Measurements from ENCODE around the gene SLC16A5.

SLC16A5 gene

DNA sequence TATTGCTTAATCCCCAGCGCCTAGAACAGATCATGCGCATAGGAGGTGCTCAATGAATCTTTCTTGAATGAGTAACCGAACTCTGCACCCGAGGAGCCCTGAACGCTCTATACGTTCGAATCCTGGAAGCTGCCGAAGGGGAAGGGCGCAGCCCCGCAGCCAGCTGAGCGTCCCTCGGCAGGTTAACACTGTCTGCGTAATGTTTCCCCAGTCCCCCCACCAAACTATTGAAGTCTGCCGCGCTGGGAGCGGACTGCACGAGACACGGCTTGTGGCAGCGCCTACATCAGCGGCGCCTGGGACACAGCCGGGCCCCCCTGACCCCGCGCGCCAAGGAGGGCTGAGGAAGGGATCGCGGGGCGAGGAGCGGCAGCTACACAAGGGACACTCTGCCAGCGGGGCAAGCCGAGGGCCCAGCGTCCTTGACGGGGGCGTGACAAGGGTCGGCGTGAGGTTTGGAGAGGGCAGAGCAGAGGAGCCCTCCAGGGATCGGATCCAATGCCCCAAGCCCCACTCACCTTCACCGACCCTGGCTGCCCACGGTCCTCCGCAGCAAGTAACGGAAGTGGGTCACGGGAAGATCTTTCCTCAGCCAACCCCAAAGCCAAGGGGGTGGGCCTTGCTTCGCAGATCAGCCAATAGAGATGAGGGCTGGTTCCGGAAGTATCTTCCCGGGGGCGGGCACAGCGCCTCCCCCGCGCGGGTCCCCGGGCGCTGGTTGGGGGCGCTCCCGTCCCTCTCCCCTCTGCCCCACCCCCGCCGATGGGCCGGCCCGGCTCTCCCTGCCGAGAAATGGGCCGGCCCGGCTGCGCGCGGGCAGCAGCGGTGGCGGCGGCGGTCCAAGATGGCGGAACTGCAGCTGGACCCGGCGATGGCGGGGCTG is 41.1 kb upstream of the SLC16A5 start, which contains the start of the genes ATP5PD and KCTD2:
Gene ATP5PD, minus strand, starts transcription at position 563 of the 883 bp plus-strand sequence. CDS start 4,319 bp downstream, outside the sequence.
Gene KCTD2, plus strand, starts transcription at position 819 of the 883 bp plus-strand sequence. Its CDS starts 26 bp downstream, at position 845.
- TF ChIP-seq EGR1 (IDR thresholded peaks at IDR 0.05), result peak; percentile 91
- TF ChIP-seq CREB1 (IDR thresholded peaks at IDR 0.05; ENCODE audit: low read depth), result peak; percentile 54; the same call in 1 of the 2 replicates
- TF ChIP-seq, protein P1, sequence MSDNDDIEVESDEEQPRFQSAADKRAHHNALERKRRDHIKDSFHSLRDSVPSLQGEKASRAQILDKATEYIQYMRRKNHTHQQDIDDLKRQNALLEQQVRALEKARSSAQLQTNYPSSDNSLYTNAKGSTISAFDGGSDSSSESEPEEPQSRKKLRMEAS (IDR thresholded peaks at IDR 0.05), result peak; percentile 58
- TF ChIP-seq TCF12 (IDR thresholded peaks at IDR 0.05; ENCODE audit: low read depth), result peak; percentile 17; the same call in 1 of the 2 replicates
- 0 out of 2 replicates have a peak, but pooled peaks have one; percentile 9 for TF ChIP-seq EP300 (IDR thresholded peaks at IDR 0.05; ENCODE audit: borderline replicate concordance)
- peak; percentile 57 for TF ChIP-seq CEBPB (IDR thresholded peaks at IDR 0.05)
- TF ChIP-seq RAD21 (IDR thresholded peaks at IDR 0.05; ENCODE audit: low read depth), result no peak
- TF ChIP-seq YY1 (IDR thresholded peaks at IDR 0.05; ENCODE audit: low read depth), result peak; percentile 93
- TF ChIP-seq, protein P2, sequence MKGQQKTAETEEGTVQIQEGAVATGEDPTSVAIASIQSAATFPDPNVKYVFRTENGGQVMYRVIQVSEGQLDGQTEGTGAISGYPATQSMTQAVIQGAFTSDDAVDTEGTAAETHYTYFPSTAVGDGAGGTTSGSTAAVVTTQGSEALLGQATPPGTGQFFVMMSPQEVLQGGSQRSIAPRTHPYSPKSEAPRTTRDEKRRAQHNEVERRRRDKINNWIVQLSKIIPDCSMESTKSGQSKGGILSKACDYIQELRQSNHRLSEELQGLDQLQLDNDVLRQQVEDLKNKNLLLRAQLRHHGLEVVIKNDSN (IDR thresholded peaks at IDR 0.05), result no peak; the same call in 1 of the 2 replicates
- no peak for TF ChIP-seq NFIC (IDR thresholded peaks at IDR 0.05)
- peak; percentile 62; the same call in 1 of the 2 replicates for TF ChIP-seq ZBTB7A (IDR thresholded peaks at IDR 0.05; ENCODE audit: low read depth)
- TF ChIP-seq TAF1 (IDR thresholded peaks at IDR 0.05; ENCODE audit: low read depth), result peak; percentile 83

DNA sequence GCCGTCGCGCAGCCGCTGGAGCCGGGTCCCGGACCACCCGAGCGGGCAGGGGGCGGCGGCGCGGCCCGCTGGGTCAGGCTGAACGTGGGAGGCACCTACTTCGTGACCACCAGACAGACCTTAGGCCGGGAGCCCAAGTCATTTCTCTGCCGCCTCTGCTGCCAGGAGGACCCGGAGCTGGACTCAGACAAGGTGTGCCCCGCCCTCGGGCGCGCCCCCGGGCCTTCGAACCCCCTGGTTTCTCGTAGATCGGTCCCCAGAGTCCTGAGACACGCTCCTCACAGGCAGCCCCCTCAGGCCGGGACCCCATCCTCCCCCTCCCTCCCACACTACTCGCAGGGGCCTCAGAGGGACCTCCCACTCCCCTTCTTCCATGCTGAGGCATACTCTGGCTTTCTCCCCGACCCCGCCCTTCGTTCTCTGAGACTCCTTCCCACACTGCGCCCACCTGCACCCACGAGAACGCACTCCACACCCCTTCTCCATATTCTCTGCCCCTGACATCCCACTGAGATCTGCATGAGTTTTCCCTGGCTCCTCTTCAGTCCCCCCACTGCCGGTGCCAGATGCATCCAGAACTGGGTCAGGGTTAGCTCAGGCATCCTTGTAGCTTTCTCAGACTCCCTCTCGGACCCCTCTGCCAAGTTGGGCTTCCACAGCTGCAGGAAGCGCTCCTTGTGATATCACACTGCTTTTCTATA is 40.2 kb upstream of the SLC16A5 start:
- no peak for TF ChIP-seq CREB1 (IDR thresholded peaks at IDR 0.05; ENCODE audit: low read depth)
- TF ChIP-seq ZBTB7A (IDR thresholded peaks at IDR 0.05; ENCODE audit: low read depth), result peak; percentile 48; the same call in 1 of the 2 replicates
- TF ChIP-seq TAF1 (IDR thresholded peaks at IDR 0.05; ENCODE audit: low read depth), result no peak
- TF ChIP-seq RAD21 (IDR thresholded peaks at IDR 0.05; ENCODE audit: low read depth), result no peak

DNA sequence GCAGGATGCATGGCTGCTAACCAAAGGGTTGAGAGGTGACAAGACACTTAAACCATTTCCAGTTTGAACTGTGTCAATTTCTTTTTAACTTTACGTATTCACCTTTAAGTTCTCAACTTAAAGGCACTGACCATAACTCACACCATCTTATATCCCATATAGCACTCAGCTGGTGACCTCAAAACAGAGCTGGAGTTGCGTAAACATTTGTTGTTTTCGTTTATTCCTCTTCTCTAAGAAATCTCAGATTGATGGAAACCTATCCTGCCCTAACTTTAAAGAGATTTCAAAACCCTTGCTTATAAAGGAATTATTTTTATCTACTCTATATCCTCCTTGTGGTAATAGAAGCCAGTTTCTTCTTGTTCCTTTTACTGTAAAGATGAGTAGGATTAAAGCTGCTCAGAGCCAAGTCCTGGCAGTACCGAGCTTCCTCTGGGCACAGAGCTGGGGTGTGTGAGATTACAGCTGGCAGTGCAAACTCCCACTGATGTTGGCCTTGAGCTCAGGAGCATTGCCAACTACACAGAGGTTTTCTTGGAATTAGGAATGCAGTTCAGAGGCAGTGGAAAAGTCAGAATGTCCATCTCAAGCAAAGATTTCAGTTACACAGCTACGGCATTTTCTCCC is 39.4 kb upstream of the SLC16A5 start:
- TF ChIP-seq CEBPB (IDR thresholded peaks at IDR 0.05) (0 out of 2 replicates have a peak, but pooled peaks have one; percentile 3), NFIC (IDR thresholded peaks at IDR 0.05) (no peak)
- TF ChIP-seq, protein P3, sequence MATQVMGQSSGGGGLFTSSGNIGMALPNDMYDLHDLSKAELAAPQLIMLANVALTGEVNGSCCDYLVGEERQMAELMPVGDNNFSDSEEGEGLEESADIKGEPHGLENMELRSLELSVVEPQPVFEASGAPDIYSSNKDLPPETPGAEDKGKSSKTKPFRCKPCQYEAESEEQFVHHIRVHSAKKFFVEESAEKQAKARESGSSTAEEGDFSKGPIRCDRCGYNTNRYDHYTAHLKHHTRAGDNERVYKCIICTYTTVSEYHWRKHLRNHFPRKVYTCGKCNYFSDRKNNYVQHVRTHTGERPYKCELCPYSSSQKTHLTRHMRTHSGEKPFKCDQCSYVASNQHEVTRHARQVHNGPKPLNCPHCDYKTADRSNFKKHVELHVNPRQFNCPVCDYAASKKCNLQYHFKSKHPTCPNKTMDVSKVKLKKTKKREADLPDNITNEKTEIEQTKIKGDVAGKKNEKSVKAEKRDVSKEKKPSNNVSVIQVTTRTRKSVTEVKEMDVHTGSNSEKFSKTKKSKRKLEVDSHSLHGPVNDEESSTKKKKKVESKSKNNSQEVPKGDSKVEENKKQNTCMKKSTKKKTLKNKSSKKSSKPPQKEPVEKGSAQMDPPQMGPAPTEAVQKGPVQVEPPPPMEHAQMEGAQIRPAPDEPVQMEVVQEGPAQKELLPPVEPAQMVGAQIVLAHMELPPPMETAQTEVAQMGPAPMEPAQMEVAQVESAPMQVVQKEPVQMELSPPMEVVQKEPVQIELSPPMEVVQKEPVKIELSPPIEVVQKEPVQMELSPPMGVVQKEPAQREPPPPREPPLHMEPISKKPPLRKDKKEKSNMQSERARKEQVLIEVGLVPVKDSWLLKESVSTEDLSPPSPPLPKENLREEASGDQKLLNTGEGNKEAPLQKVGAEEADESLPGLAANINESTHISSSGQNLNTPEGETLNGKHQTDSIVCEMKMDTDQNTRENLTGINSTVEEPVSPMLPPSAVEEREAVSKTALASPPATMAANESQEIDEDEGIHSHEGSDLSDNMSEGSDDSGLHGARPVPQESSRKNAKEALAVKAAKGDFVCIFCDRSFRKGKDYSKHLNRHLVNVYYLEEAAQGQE (IDR thresholded peaks at IDR 0.05; ENCODE audit: low read depth), result no peak

DNA sequence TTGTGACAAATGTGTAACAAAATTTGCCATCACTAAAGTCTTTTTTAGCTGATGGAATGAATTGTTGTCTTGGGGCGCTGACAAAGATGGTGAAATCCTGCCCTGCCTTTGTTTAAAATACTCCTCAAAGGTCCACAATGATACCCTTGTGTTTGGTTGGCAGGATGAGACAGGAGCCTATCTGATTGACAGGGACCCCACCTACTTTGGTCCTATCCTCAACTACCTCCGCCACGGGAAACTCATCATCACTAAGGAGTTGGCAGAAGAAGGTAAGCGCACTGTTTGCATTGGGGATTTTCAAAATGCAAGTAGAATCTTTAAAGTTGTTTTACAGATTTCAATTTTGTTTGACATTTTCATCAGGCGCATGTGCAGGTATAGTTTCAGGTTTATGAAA is 38.7 kb upstream of the SLC16A5 start:
- TF ChIP-seq NFIC (IDR thresholded peaks at IDR 0.05) (no peak), TCF12 (IDR thresholded peaks at IDR 0.05; ENCODE audit: low read depth) (no peak), CREB1 (IDR thresholded peaks at IDR 0.05; ENCODE audit: low read depth) (no peak), ZBTB7A (IDR thresholded peaks at IDR 0.05; ENCODE audit: low read depth) (no peak), TAF1 (IDR thresholded peaks at IDR 0.05; ENCODE audit: low read depth) (no peak), FOXM1 (IDR thresholded peaks at IDR 0.05; ENCODE audit: borderline replicate concordance, low read depth) (no peak), RAD21 (IDR thresholded peaks at IDR 0.05; ENCODE audit: low read depth) (no peak)

DNA sequence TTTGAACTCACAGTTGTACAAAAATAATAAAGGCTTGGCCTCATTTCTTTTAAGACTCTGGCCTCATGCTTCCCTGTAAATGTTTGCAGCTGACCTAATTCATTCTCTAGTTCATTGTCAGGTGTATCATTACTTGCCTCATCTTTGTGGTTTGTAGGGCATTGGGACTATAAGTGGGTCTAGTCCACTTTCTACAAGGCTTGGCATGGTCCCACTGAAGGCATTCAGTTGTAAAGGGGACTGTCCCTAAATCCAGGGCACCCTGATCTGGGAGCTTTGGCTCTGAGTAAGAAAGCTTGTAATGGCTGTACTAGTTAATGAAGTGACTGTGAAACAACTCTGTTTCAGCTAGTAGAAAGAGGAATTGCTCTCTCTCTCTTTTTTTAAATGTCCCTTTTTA is 38.0 kb upstream of the SLC16A5 start:
- no peak for TF ChIP-seq NFIC (IDR thresholded peaks at IDR 0.05)
- TF ChIP-seq FOXM1 (IDR thresholded peaks at IDR 0.05; ENCODE audit: borderline replicate concordance, low read depth), result no peak

DNA sequence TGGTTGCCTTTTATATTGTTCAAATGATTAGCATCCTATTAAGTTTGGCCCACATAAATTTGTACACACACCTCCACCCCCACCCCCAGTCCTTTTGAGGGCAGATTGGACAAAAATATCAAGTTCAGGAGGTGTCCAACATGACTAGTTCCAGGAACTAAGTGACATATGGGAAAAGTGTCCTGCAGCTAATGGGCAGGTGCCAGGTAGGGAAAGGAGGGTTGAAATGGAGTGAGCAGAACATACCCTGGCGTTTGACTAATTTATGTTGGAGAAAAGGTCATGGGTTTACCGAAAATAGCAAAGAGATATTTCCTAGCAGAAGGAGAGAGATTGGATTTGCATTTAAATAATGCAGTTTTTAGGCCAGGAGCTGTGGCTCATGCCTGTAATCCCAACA is 35.8 kb upstream of the SLC16A5 start:
- TF ChIP-seq ZBTB7A (IDR thresholded peaks at IDR 0.05; ENCODE audit: low read depth) (no peak), FOXM1 (IDR thresholded peaks at IDR 0.05; ENCODE audit: borderline replicate concordance, low read depth) (no peak), EP300 (IDR thresholded peaks at IDR 0.05; ENCODE audit: borderline replicate concordance) (no peak), YY1 (IDR thresholded peaks at IDR 0.05; ENCODE audit: low read depth) (no peak), EGR1 (IDR thresholded peaks at IDR 0.05) (no peak), RAD21 (IDR thresholded peaks at IDR 0.05; ENCODE audit: low read depth) (no peak), TAF1 (IDR thresholded peaks at IDR 0.05; ENCODE audit: low read depth) (no peak), TEAD4 (IDR thresholded peaks at IDR 0.05) (no peak), NFIC (IDR thresholded peaks at IDR 0.05) (no peak), CREB1 (IDR thresholded peaks at IDR 0.05; ENCODE audit: low read depth) (no peak), CEBPB (IDR thresholded peaks at IDR 0.05) (no peak), TCF12 (IDR thresholded peaks at IDR 0.05; ENCODE audit: low read depth) (no peak)
- TF ChIP-seq, protein P1 (IDR thresholded peaks at IDR 0.05), result no peak
- TF ChIP-seq, protein P3 (IDR thresholded peaks at IDR 0.05; ENCODE audit: low read depth), result no peak
- TF ChIP-seq, protein P2 (IDR thresholded peaks at IDR 0.05), result no peak

Data from Ishikawa (cell line).